HepG2 (cell line): ENCODE results near the gene SDK1. TPM values are rescaled to one million over a fixed set of nuclear protein-coding genes. Genes with fewer than 3 reads are reported as not detected.

Source experiments
- ATAC-seq: fragments of 200-7000 bp; cut with Tn5 transposase; 3 replicates; pipeline ENCODE4 v1.9.1; 2020; ENCODE audit warnings: mild to moderate bottlenecking, moderate library complexity
- BruUV-seq: library from RNA; stranded (reverse); fragments of 400-500 nt; replicated peaks from 2 replicates; lab custom pipeline; 2021; lab: Mats Ljungman, UMichigan
- CTCF ChIA-PET: fragments of 300-600 bp; formaldehyde crosslinking; extraction: SDS; loops from one replicate; lab custom pipeline; 2021; ENCODE audit warnings: low total read pairs, inconsistent platforms, low intra/inter-chr PET ratio; lab: Yijun Ruan, JAX
- POLR2A ChIA-PET: fragments of 350-600 bp; sonication (Branson Sonifier 250); formaldehyde crosslinking; loops from one replicate; lab custom pipeline; 2020; ENCODE audit warnings: antibody characterized with exemption, inconsistent platforms; lab: Yijun Ruan, JAX
- DNase-seq: peaks from one replicate; pipeline ENCODE4 v3.0.0-alpha.2; 2015; ENCODE audit warnings: low spot score
- FAIRE-seq: peaks from 3 replicates; lab custom pipeline; 2011; peaks lifted over from hg19 to GRCh38; lab: Jason Lieb, UNC
- H2AFZ ChIP-seq: one replicate; pipeline ENCODE4 v1.6.1; 2011; ENCODE audit warnings: low read length, inconsistent platforms
- H3K27ac ChIP-seq: fragments of 300-600 bp; 3 replicates; pipeline ENCODE4 v1.8.0; 2011; ENCODE audit warnings: mixed run types, mild to moderate bottlenecking, mixed read lengths, low read length, inconsistent platforms; ENCODE audit not compliant: insufficient read depth; ENCODE audit errors: extremely low read length
- H3K27me3 ChIP-seq, 2 experiments: fragments of 200-600 bp in 1 of 2; 2 replicates in 1 of 2; 3 replicates in 1 of 2; pipeline versions ENCODE4 v1.6.0 to v1.8.0; 2011; ENCODE audit warnings: low read length in 2 of 2, mild to moderate bottlenecking in 2 of 2, moderate library complexity in 2 of 2, inconsistent platforms in 1 of 2; ENCODE audit not compliant: insufficient read depth in 2 of 2, control insufficient read depth in 1 of 2
- H3K36me3 ChIP-seq, 2 experiments: fragments of 200-600 bp in 1 of 2; replicated peaks in 1 of 2; 2 replicates in 1 of 2; 3 replicates in 1 of 2; pipeline versions ENCODE4 v1.5.1 to v1.8.0; 2011; ENCODE audit warnings: low read length in 2 of 2, inconsistent platforms in 1 of 2; ENCODE audit not compliant: insufficient read depth in 2 of 2, control insufficient read depth in 1 of 2
- H3K4me1 ChIP-seq: 2 replicates; pipeline ENCODE4 v1.5.1; 2012; ENCODE audit warnings: low read length, inconsistent platforms; ENCODE audit not compliant: insufficient read depth
- H3K4me2 ChIP-seq: 2 replicates; pipeline ENCODE4 v1.6.0; 2011; ENCODE audit warnings: low read depth, low read length, inconsistent platforms
- H3K4me3 ChIP-seq, 3 experiments: fragments of 200-600 bp in 1 of 3; sonication (generic), shearing (Covaris generic) in 1 of 3; replicated peaks in 1 of 3; 2 replicates each; pipeline ENCODE4 v1.5.1; 2011 to 2016; ENCODE audit warnings: low read length in 3 of 3, inconsistent platforms in 2 of 3, low read depth in 2 of 3, mild to moderate bottlenecking in 2 of 3, control low read depth in 1 of 3, mixed read lengths in 1 of 3; ENCODE audit not compliant: insufficient read depth in 1 of 3
- H3K79me2 ChIP-seq: one replicate; pipeline ENCODE4 v1.6.1; 2011; ENCODE audit warnings: low read length, inconsistent platforms; ENCODE audit not compliant: insufficient read depth
- H3K9ac ChIP-seq: 2 replicates; pipeline ENCODE4 v1.6.0; 2011; ENCODE audit warnings: mild to moderate bottlenecking, low read depth, low read length, inconsistent platforms; ENCODE audit not compliant: insufficient read depth
- H3K9me3 ChIP-seq: 2 replicates; pipeline ENCODE4 v1.5.1; 2012; ENCODE audit warnings: mild to moderate bottlenecking, low read length
- H4K20me1 ChIP-seq: 2 replicates; pipeline ENCODE4 v1.6.0; 2011; ENCODE audit warnings: inconsistent platforms, mild to moderate bottlenecking, low read length, moderate library complexity; ENCODE audit not compliant: insufficient read depth
- AGO2 ChIP-seq: fragments of 200-400 bp; formaldehyde crosslinking; optimal IDR thresholded peaks from 2 replicates; pipeline ENCODE3; 2017; ENCODE audit warnings: mild to moderate bottlenecking, low read depth, low read length, moderate library complexity
- ARID4A ChIP-seq: sonication (generic); formaldehyde crosslinking; IDR thresholded peaks from 2 replicates; pipeline ENCODE4 v1.5.0; 2020; ENCODE audit warnings: mild to moderate bottlenecking, missing genetic modification reagents, borderline replicate concordance
- CENPT ChIP-seq: sonication (generic); formaldehyde crosslinking; IDR thresholded peaks from 2 replicates; pipeline ENCODE4 v1.8.0; 2022; ENCODE audit warnings: low read depth, mild to moderate bottlenecking, moderate library complexity, missing genetic modification reagents
- MLX ChIP-seq: IDR thresholded peaks from 2 replicates; pipeline ENCODE4 v1.6.1; 2016
- TFDP1 ChIP-seq: IDR thresholded peaks from 2 replicates; pipeline ENCODE4 v1.6.1; 2016; ENCODE audit warnings: missing compliant biosample characterization, missing genetic modification reagents, borderline replicate concordance
- TFE3 ChIP-seq: IDR thresholded peaks from 2 replicates; pipeline ENCODE4 v1.6.1; 2016
- ZFP91 ChIP-seq: sonication (generic); formaldehyde crosslinking; IDR thresholded peaks from 2 replicates; pipeline ENCODE4 v1.9.0; 2022; ENCODE audit warnings: missing genetic modification reagents, mild to moderate bottlenecking, borderline replicate concordance
- WGBS: methylation state at CpG from one replicate; pipeline ENCODE4 v1.1.6; 2017; ENCODE audit warnings: low lambda C conversion rate; 5-methylcytosine and 5-hydroxymethylcytosine counted together
- in situ Hi-C: cut with HindIII; loops from 2 replicates; pipeline ENCODE4 v1.10.0; 2017; ENCODE audit warnings: low pct_unique_long_range_greater_than_20kb; ENCODE audit not compliant: extremely low pct_ligation_motif_present
- intact Hi-C: fragments of 100-400 bp; cut with micrococcal nuclease; formaldehyde crosslinking; loops from one replicate; pipeline ENCODE4 v1.10.0; 2022; ENCODE audit not compliant: unreplicated experiment
- polyA plus RNA-seq, 8 experiments: library from polyadenylated mRNA; depleted of rRNA in 3 of 8; stranded (reverse) in 7 of 8; unstranded in 1 of 8; fragments of >200 nt; fragmentation: Illumina TruSeq in 4 of 8; extraction: Trizol in 4 of 8; gene quantifications; 2 replicates each; pipeline versions ENCODE4 v1.2.1 to v1.2.3, GENCODE V29; 2011 to 2016; ENCODE audit warnings: low read depth in 4 of 8, missing spikeins in 1 of 8, mixed read lengths in 1 of 8; ENCODE audit not compliant: insufficient read depth in 1 of 8
- total RNA-seq, 5 experiments: library from RNA; depleted of rRNA; stranded (reverse); fragments of >200 nt; fragmentation: Illumina TruSeq; extraction: Trizol; gene quantifications; 2 replicates each; pipeline ENCODE4 v1.2.3, GENCODE V29; 2016; ENCODE audit warnings: low read depth in 1 of 5

SDK1 gene
- total and polyA plus RNA-seq, 2 of the 13 experiments (the other 11 are each of a cell fraction or from before 2014, with no cell fraction given) = 0.35 to 2.4 TPM

- no peaks in the 10 kb centered on the region for H3K79me2 ChIP-seq
- TF ChIP-seq MLX = no peak
- FAIRE-seq = no peak
- no peak overlapping the region for H2AFZ ChIP-seq
- H3K27me3 ChIP-seq = no peaks in the 10 kb centered on the region
- H3K36me3 ChIP-seq = no peaks in the 10 kb centered on the region
- ChIA-PET CTCF (no interaction called here), POLR2A (no interaction called here)
- no peak overlapping the region for H3K9ac ChIP-seq
- no peak for DNase-seq
- in situ Hi-C loops (no loop called here), intact Hi-C loops (no loop called here)
- no peak overlapping the region for H3K4me2 ChIP-seq
- no peaks in the 10 kb centered on the region for H3K9me3 ChIP-seq
- no peaks in the 10 kb centered on the region for H4K20me1 ChIP-seq
- H3K27ac ChIP-seq = no peak overlapping the region
- WGBS = 91% methylated on average over 26 of the region's 26 CpGs
- ATAC-seq = no peak
- no peak overlapping the region for H3K4me3 ChIP-seq
- no TSS peak for BruUV-seq
- no peaks in the 10 kb centered on the region for H3K4me1 ChIP-seq
Observed at GRCh38 chr7:3880228-3880987, 579.4 kb downstream of the SDK1 start.

- H3K4me1 ChIP-seq = peaks cover 8% of the 10 kb centered on the region
- no TSS peak for BruUV-seq
- no peaks in the 10 kb centered on the region for H3K27me3 ChIP-seq
- H3K9ac ChIP-seq = no peak overlapping the region
- no peaks in the 10 kb centered on the region for H3K9me3 ChIP-seq
- H2AFZ ChIP-seq = no peak overlapping the region
- intact Hi-C loops (no loop called here), in situ Hi-C loops (no loop called here)
- H3K4me2 ChIP-seq = no peak overlapping the region
- no peak for FAIRE-seq
- no peaks in the 10 kb centered on the region for H3K36me3 ChIP-seq
- DNase-seq = no peak
- H3K4me3 ChIP-seq = no peak overlapping the region
- no peak overlapping the region for H3K27ac ChIP-seq
- ATAC-seq = no peak
- no peaks in the 10 kb centered on the region for H4K20me1 ChIP-seq
- H3K79me2 ChIP-seq = no peaks in the 10 kb centered on the region
- ChIA-PET CTCF (no interaction called here), POLR2A (no interaction called here)
- WGBS = 80% methylated on average over 4 of the region's 5 CpGs
- TF ChIP-seq ARID4A (CRISPR knock-in tag) (no peak), TFDP1 (no peak), CENPT (CRISPR knock-in tag) (no peak), ZFP91 (CRISPR knock-in tag) (no peak), AGO2 (no peak), TFE3 (CRISPR knock-in tag) (no peak)
Observed at GRCh38 chr7:3882782-3883181, 581.7 kb downstream of the SDK1 start.
